ENCODE results near the gene FDCSP.

The FDCSP gene

DNA sequence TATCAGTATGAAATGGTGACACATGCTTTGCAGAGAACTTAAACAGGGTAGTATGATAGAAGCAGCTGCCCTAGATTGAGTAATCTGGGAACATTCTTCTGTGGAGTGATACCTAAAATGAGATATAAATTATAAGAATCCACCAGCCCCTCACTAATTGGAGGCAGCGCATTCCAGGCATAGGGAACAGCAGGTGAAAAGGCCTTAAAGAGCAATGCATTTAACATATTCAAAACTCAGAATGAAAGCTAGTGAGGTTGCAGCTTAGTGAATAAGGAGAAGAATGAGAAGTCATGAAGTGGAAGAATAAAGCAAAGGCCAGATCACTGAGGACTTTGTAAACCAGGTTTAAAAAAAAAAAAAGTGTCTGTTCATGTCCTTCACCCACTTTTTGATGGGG lies 35.3 kb upstream of the FDCSP start:
- Histone ChIP-seq H3F3A (ENCODE audit: insufficient read depth, low read length) (no peaks in the 10 kb centered on the region), H3K79me2 (ENCODE audit: insufficient read depth, low read length) (no peaks in the 10 kb centered on the region), H3K36me3 (ENCODE audit: insufficient read depth, low read length) (no peaks in the 10 kb centered on the region), H4K20me1 (ENCODE audit: insufficient read depth, low read length) (no peaks in the 10 kb centered on the region), H3K4me3 (ENCODE audit: low read depth, low read length, poor library complexity, severe bottlenecking) (no peak overlapping the region), H3K4me1 (ENCODE audit: insufficient read depth, low read length, severe bottlenecking) (no peaks in the 10 kb centered on the region), H3K9ac (ENCODE audit: low read length) (no peak overlapping the region), H3K4me2 (ENCODE audit: low read length) (no peak overlapping the region), H3K27me3 (ENCODE audit: insufficient read depth, low read length) (no peaks in the 10 kb centered on the region), H2AFZ (ENCODE audit: low read length) (no peak overlapping the region), H3K9me2 (ENCODE audit: low read depth, low read length) (no peaks in the 10 kb centered on the region), H3K27ac (ENCODE audit: low read depth, low read length, poor library complexity, severe bottlenecking) (no peak overlapping the region), H3K9me3 (ENCODE audit: low read length) (no peaks in the 10 kb centered on the region)
- TF ChIP-seq, protein P1, sequence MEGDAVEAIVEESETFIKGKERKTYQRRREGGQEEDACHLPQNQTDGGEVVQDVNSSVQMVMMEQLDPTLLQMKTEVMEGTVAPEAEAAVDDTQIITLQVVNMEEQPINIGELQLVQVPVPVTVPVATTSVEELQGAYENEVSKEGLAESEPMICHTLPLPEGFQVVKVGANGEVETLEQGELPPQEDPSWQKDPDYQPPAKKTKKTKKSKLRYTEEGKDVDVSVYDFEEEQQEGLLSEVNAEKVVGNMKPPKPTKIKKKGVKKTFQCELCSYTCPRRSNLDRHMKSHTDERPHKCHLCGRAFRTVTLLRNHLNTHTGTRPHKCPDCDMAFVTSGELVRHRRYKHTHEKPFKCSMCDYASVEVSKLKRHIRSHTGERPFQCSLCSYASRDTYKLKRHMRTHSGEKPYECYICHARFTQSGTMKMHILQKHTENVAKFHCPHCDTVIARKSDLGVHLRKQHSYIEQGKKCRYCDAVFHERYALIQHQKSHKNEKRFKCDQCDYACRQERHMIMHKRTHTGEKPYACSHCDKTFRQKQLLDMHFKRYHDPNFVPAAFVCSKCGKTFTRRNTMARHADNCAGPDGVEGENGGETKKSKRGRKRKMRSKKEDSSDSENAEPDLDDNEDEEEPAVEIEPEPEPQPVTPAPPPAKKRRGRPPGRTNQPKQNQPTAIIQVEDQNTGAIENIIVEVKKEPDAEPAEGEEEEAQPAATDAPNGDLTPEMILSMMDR (IDR thresholded peaks at IDR 0.05; ENCODE audit: low read length) = no peak

DNA sequence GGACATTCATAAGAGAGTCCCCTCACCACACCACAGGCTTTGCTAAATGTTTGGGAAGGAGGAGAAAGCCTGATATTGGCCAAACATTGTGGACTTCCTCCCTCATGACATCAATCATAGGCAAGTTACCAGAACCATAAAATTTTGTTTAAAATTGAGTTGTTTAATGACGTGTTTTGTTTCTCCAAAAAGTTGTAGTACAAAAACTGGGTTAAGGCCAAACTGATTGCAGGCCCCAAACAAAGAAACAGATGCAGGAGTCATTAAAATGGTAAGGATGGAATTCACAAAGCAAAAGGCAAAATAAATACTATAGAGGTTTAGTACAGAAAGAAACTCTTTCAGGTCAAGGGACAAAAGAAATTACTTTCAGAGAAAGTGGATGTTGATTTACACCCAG lies 34.3 kb upstream of the FDCSP start:
- Histone ChIP-seq H3K4me2 (ENCODE audit: low read length) (no peak overlapping the region), H3K27ac (ENCODE audit: low read depth, low read length, poor library complexity, severe bottlenecking) (no peak overlapping the region), H3K9me2 (ENCODE audit: low read depth, low read length) (no peaks in the 10 kb centered on the region), H3K9me3 (ENCODE audit: low read length) (no peaks in the 10 kb centered on the region), H3K4me1 (ENCODE audit: insufficient read depth, low read length, severe bottlenecking) (no peaks in the 10 kb centered on the region), H4K20me1 (ENCODE audit: insufficient read depth, low read length) (no peaks in the 10 kb centered on the region), H3K79me2 (ENCODE audit: insufficient read depth, low read length) (no peaks in the 10 kb centered on the region), H3K27me3 (ENCODE audit: insufficient read depth, low read length) (no peaks in the 10 kb centered on the region), H2AFZ (ENCODE audit: low read length) (no peak overlapping the region), H3K36me3 (ENCODE audit: insufficient read depth, low read length) (no peaks in the 10 kb centered on the region), H3K9ac (ENCODE audit: low read length) (no peak overlapping the region), H3F3A (ENCODE audit: insufficient read depth, low read length) (no peaks in the 10 kb centered on the region), H3K4me3 (ENCODE audit: low read depth, low read length, poor library complexity, severe bottlenecking) (no peak overlapping the region)
- no peak for TF ChIP-seq EZH2 (IDR thresholded peaks at IDR 0.05; ENCODE audit: borderline replicate concordance, low read length)
- TF ChIP-seq, protein P1 (IDR thresholded peaks at IDR 0.05; ENCODE audit: low read length) = no peak

DNA sequence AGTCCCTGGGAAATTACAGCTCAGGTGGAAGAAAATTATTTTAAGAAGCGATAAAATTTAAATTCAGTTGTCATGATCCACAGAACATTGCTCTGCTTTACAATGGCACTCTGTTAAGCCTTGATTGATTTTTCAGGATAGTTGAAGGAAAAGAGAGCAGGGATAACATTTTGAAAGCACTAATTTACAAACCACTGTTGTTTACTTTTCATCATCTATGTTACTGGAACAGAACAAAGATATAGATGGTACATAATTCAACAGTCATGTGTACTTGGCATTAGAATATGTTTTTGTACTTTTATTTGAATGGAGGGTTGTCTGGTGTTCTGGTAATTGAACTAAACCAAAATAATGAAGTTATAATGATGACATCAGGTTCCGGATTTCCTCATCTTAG lies 33.0 kb upstream of the FDCSP start:
- no peak for TF ChIP-seq EZH2 (IDR thresholded peaks at IDR 0.05; ENCODE audit: borderline replicate concordance, low read length)
- TF ChIP-seq, protein P1 (IDR thresholded peaks at IDR 0.05; ENCODE audit: low read length) = no peak
- H3K4me3 ChIP-seq (ENCODE audit: low read depth, low read length, poor library complexity, severe bottlenecking) = no peak overlapping the region
- no peaks in the 10 kb centered on the region for H3K27me3 ChIP-seq (ENCODE audit: insufficient read depth, low read length)
- no peak overlapping the region for H2AFZ ChIP-seq (ENCODE audit: low read length)
- no peaks in the 10 kb centered on the region for H3F3A ChIP-seq (ENCODE audit: insufficient read depth, low read length)
- H3K9me2 ChIP-seq (ENCODE audit: low read depth, low read length) = no peaks in the 10 kb centered on the region
- H3K9ac ChIP-seq (ENCODE audit: low read length) = no peak overlapping the region
- H3K36me3 ChIP-seq (ENCODE audit: insufficient read depth, low read length) = no peaks in the 10 kb centered on the region
- H3K4me1 ChIP-seq (ENCODE audit: insufficient read depth, low read length, severe bottlenecking) = no peaks in the 10 kb centered on the region
- no peaks in the 10 kb centered on the region for H3K79me2 ChIP-seq (ENCODE audit: insufficient read depth, low read length)
- no peaks in the 10 kb centered on the region for H4K20me1 ChIP-seq (ENCODE audit: insufficient read depth, low read length)
- H3K27ac ChIP-seq (ENCODE audit: low read depth, low read length, poor library complexity, severe bottlenecking) = no peak overlapping the region
- no peak overlapping the region for H3K4me2 ChIP-seq (ENCODE audit: low read length)
- no peaks in the 10 kb centered on the region for H3K9me3 ChIP-seq (ENCODE audit: low read length)

All from OCI-LY1 (cell line).